GM18868 (cell line): ENCODE data around the gene BCL2L15.
"Not testable (repeated sequence)": the region's sequence is repeated elsewhere in the genome, so short reads cannot be mapped to it uniquely, and the experiment has no call there.

ENCODE experiments used
- ATAC-seq: cut with Tn5 transposase; IDR thresholded peaks from one replicate; pipeline ENCODE4 v1.9.1; 2021; ENCODE audit warnings: mild to moderate bottlenecking, moderate library complexity; ENCODE audit not compliant: unreplicated experiment

Gene BCL2L15

DNA sequence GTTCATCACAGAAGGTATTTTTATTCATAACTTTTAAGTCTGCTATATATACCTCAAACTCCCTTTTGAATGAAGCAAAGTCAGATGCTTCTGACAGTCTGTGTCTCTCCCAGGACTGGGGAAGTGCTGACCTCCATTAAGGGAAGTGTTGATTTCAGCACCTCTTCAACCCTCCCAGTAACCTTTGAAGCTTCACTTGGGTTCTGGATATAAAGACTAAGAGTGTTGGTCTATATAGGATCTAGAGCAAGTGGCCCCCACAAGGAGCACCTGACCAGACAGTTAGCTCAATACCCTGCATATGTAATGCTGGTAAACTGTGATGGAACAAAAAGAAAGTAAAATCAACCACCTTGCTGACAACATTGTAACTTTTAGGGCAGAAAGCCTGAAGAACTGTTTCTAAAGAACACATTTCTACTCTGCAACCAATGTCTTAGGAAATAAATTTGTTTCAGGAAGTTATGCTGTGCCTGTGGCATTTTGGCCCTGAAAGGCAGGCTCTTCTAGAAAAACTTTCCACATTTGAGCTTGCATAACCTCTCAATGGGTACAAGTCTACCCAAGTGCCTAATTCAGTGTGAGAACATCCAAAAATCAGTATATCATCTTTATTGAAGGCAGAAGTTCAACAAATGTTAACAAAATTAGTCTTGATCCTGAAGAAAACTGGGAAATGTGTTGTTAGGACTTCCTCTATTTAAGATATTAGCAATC, 15.0 kb downstream of the BCL2L15 start:
- ATAC-seq = no peak

GRCh38 chr1:113871597-113872113, 15.7 kb downstream of the BCL2L15 start, which contains the start of gene PTPN22:
Gene PTPN22, minus strand, starts transcription at chr1:113871712.
- ATAC-seq = peak; percentile 90

GRCh38 chr1:113870778-113871177, 16.6 kb downstream of the BCL2L15 start:
- ATAC-seq = no peak

DNA sequence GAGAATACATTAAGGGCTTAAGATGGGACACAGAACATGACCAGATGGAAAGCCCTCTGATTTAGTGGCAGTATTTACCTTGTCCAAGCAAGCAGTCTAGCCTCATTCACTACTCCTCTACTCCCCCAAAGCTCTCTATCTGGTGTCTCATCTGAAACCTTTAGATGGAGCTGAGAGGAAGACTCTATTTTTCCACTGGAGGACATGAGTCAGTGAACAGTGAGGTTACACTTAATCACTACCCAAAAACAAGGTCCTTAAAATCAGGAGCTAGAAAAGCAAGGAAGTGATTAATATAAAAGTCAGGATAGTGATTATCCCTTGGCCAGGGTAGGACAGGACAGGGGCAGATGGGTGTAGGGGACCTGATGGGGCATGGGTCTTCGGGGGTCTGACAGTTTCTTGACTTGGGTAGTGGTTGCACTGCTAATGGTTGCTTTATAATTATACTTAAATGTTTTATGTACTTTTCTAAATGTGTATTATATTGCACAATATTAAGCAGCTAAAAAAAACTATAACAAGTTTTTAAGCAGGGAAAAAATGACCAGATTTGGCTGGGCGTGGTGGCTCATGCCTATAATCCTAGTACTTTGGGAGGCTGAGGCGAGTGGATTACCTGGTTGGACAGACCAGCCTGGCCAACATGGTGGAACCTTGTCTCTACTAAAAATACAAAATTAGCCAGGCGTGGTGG, 18.8 kb downstream of the BCL2L15 start:
- ATAC-seq = no peak

- no peak for ATAC-seq
Measured at GRCh38 chr1:113861641-113862040, 25.7 kb downstream of the BCL2L15 start.

DNA sequence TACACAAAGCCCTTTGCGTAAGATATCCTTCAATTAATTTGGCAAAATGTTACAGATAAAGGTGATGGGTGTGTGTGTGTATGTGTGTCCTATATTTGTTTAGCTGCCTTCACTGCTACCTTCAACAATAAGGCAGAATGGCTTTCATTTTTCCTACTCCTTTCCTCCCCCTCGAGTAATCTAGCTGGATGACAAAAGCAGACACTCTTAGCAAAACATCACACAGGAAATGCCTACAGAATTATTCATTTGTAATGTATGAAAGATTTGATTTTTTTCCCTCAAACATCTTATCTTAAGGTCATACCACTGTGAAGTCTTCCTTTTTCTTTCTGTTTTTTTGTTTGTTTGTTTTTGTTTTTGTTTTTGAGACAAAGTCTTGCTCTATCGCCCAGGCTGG, 26.5 kb downstream of the BCL2L15 start:
- ATAC-seq = no peak

DNA sequence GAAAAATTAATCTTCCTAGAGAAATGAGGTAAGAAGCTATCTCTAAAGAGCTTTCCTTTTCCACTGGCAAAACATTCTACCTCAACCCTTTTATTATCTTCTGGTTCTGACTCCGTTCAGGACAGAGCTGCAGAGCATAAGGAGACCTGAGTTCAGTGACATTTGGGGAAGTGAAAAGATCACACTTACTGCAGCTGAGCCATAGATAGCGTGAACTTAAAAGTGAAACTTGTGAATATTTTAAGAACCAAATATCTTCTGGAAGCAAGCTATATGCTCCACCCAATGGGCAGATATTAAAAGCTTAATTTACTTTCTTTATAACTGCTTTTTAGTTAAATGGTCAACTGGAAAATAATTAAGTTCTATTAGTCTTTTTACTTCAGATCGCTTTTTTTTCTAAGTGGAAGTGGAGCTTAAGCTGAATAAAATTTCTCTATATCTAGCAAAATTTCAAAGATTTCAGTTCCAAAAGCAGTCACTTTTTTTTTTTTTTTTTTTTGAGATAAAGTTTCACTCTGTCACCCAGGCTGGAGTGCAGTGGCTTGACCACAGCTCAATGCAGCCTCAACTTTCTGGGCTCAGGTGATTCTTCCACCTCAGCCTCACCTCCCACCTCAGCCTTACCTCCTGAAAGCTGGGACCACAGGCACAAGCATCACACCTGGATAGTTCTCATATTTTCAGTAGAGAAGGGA, 27.8 kb downstream of the BCL2L15 start:
- ATAC-seq = peak; percentile 87

GRCh38 chr1:113858982-113859381, 28.4 kb downstream of the BCL2L15 start:
- ATAC-seq = no peak

- peak; percentile 42 for ATAC-seq
Measured at GRCh38 chr1:113858418-113858817, 29.0 kb downstream of the BCL2L15 start.

DNA sequence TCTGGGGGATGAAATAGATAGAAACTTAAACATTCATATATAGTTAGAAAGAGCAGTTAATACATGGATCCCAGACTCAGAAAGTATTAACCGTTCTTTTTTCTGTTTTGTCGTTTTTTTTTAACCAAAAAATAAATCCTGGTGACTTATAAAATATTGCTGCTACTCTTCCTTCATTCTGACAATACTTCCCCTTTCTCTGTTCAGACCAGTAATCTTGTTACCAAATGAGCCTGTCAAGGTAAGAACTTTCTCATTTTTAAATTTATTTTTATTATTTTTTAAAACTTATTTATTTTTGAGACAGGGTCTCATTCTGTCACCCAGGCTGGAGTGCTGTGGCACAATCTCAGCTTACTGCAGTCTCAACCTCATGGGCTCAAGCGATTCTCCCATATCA, 29.6 kb downstream of the BCL2L15 start:
- ATAC-seq = no peak

- no peak for ATAC-seq
Measured at GRCh38 chr1:113856401-113856790, 31.0 kb downstream of the BCL2L15 start.

- no peak for ATAC-seq
Measured at GRCh38 chr1:113855630-113856400, 31.6 kb downstream of the BCL2L15 start.

DNA sequence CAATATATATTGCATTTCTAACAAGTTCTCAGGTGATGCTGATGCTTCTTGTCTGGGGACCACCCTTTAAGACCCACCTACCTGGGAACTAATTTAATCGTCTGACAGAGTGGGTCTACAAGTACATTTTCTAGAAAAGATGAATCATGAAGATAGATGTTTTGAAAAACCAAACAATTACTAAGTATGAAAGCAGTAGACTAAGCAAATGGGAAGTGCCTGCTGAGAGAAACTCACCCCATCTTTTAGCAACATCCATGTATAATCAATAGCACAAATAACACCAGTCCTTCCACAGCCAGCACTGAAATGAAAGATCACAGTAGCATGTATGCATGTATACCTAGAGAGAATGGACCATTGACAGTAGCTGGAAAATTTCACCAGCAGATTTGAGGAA, 33.1 kb downstream of the BCL2L15 start:
- ATAC-seq = no peak

DNA sequence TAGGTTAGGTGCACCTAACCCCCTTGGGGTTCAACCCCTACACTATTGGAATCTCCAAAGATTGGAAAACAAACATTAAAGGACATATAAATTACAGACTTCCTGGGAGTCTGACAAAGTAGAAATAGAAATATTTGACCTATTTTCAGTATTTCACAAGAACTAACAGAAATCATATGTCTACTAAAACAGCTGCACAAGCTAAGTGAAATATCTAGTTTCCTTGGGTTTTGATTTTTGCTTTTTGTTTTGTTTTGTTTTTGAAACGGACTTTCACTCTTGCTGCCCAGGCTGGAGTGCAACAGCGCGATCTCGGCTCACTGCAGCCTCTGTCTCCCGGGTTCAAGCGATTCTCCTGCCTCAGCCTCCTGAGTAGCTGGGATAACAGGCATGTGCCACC, 34.7 kb downstream of the BCL2L15 start:
- ATAC-seq = not testable (repeated sequence)

DNA sequence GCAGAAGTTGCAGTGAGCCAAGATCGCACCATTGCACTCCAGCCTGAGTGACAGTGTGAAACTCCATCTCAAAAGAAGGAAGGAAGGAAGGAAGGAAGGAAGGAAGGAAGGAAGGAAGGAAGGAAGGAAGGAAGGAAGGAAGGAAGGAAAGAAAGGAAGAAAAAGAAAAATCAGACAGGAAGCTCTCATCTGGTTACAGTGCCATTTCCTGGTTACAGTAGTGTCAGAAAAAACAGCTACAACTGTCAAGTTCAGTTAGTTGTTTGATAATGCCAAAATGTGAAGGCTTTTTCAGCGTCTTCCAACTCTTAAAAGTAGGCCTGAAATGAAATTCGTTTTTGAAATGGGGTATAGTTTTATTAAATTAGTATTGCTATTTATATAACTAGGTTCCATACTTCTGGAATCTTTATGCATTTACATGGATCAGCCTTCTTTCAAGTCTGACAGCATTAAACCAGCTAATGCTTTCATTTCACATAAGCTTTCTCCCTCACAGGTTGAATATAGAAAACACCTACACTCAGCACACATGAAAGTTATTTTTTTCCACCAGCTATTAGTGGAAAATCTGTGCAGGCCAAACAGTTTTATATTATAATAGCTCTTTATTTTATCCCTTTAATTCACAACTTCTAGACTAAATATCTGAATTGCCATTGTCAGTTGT, 37.1 kb downstream of the BCL2L15 start:
- no peak for ATAC-seq

- no peak for ATAC-seq
Measured at GRCh38 chr1:113849072-113849471, 38.3 kb downstream of the BCL2L15 start.

- ATAC-seq = no peak
Measured at GRCh38 chr1:113846391-113847035, 40.9 kb downstream of the BCL2L15 start.

- ATAC-seq = no peak
Measured at GRCh38 chr1:113836534-113836933, 50.8 kb downstream of the BCL2L15 start.

DNA sequence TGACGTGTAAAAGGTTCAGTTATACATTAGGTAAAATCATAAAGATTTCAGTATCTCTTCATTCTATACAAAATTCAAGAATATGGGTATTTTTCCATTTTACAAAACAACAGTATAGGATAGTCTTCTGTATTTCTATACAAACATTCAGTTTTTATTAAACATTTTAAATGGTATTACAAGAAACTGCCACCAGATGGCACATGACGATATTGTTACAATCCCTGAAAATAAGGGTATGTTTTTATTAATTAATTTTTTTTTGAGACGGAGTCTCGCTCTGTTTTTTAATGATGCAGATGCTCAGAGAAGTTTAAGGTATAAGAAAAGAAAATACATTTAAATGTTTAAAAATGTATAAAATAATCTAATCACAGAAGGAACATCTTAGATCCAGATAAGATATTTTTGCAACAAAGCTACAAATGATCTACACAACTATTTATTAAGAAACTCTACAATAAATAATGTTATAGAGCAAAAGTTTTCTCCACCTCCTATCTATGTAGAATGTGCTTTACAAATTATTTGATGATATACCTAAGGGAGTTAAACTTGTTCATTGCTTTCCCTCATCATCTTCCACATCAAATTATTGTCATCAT, 51.6 kb downstream of the BCL2L15 start:
- ATAC-seq = no peak
